HG02973 (cell line): ENCODE results near the gene LCTL.
"Not testable (repeated sequence)": the region's sequence is repeated elsewhere in the genome, so short reads cannot be mapped to it uniquely, and the experiment has no call there.

ENCODE experiments used
- ATAC-seq: cut with Tn5 transposase; IDR thresholded peaks from one replicate; pipeline ENCODE4 v1.9.1; 2021; ENCODE audit warnings: moderate library complexity; ENCODE audit not compliant: unreplicated experiment

Gene LCTL

GRCh38 chr15:66591322-66591862 lies 25.6 kb upstream of the LCTL start:
- no peak for ATAC-seq

- ATAC-seq = no peak
Measured at GRCh38 chr15:66590435-66590834, 24.6 kb upstream of the LCTL start.

DNA sequence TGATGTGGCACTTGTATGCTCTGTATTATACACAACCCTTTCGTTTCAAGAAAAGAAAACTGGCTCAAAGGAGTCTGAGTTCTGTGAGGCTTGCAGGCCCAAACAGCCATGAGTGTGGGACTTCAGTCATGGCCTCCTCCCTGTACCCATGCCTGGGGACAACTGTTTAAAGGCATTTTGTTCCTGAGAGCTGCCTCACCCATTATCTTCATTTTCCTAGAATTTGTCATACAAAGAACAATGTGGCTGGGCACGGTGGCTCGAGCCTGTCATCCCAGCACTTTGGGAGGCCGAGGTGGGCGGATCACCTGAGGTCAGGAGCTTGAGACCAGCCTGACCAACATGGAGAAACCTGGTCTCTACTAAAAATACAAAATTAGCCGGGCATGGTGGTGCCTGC lies 23.6 kb upstream of the LCTL start:
- ATAC-seq = not testable (repeated sequence)

GRCh38 chr15:66588971-66589370 lies 23.2 kb upstream of the LCTL start:
- no peak for ATAC-seq

DNA sequence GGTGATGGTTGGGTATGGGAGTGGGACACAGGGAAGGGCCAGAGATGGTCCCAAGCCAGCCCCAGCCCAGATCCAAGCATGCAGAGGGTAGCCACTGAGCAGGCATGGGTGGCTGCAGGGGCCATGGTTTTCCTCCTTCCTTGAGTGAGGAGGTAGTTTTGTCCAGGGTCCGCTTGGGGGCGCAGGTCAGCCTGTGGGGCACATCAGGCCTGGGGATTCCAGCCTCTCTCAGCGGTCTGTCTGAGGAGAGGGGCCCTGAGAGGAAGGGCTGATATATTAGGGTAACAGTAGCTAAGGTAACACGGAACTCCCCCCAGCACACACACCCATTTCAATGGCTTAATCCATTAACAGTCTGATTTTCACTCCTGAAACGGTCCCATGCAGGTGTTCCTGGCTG lies 22.7 kb upstream of the LCTL start:
- ATAC-seq = no peak

- no peak for ATAC-seq
Measured at GRCh38 chr15:66587749-66588148, 22.0 kb upstream of the LCTL start.

GRCh38 chr15:66587020-66587419 lies 21.2 kb upstream of the LCTL start:
- ATAC-seq = no peak

GRCh38 chr15:66586155-66586976 lies 20.6 kb upstream of the LCTL start:
- no peak for ATAC-seq

DNA sequence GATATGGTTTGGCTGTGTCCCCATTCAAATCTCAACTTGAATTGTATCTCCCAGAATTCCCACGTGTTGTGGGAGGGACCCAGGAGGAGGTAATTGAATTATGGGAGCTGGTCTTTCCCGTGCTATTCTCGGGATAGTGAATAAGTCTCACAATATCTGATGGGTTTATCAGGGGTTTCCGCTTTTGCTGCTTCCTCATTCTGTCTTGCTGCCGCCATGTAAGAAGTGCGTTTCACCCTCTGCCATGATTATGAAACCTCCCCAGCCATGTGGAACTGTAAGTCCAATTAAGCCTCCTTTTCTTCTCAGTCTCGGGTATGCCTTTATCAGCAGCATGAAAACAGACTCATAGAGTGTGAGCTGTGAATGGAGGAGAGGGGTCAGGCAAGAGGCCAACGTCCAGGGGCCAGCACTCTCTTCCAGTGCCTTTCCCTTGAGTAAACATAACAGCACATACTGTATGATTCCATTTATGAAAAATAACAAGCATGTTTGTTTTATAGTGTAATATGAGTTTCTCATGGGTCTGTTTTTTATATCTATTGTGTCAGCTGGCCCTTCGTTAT lies 16.3 kb upstream of the LCTL start:
- ATAC-seq = no peak

GRCh38 chr15:66580643-66581042 lies 14.8 kb upstream of the LCTL start:
- ATAC-seq = no peak

DNA sequence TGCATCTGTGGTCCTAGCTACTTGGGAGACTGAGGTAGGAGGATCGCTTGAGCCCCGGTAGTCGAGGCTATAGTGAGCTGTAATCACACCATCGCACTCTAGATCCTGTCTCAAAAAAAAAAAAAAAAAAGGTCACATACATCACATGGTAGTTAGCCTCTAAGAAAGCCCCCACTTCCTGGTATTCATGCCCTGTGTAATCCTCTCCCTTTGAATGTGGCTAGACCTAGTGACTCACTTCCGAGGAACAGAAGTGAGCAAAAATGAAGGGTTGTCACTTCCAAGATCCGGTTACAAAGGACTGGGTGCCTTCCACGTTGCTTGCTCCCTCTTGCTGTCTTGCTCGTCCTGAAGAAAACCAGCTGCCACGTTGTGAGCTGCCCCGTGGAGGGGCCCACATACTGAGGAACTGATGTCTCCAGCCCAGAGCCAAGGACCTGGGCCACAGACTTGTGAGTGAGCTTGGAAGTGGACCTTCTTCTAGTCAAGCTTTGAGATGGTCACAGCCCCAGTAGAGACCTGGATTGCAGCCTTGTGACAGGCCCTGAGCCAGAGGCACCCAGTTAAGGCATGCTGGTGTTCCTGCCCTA lies 12.6 kb upstream of the LCTL start:
- no peak for ATAC-seq

DNA sequence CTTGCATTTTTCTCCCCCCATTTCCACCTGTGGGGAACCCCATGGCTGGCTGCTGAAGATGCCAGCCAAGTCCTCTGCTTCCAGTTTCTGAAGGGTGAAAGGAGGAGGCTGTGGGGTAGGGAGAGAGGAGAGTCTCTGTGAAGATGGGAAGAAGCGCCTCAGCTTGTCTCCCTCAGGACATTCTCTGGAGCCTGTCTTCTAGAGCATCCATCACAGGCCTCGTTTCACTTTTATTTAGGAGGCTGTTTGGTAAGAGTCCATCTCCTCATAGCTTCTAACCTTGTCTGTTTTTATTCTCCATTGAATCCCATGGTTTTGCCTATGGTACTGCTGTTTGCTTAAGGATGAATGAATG lies 8.8 kb upstream of the LCTL start:
- ATAC-seq = no peak

DNA sequence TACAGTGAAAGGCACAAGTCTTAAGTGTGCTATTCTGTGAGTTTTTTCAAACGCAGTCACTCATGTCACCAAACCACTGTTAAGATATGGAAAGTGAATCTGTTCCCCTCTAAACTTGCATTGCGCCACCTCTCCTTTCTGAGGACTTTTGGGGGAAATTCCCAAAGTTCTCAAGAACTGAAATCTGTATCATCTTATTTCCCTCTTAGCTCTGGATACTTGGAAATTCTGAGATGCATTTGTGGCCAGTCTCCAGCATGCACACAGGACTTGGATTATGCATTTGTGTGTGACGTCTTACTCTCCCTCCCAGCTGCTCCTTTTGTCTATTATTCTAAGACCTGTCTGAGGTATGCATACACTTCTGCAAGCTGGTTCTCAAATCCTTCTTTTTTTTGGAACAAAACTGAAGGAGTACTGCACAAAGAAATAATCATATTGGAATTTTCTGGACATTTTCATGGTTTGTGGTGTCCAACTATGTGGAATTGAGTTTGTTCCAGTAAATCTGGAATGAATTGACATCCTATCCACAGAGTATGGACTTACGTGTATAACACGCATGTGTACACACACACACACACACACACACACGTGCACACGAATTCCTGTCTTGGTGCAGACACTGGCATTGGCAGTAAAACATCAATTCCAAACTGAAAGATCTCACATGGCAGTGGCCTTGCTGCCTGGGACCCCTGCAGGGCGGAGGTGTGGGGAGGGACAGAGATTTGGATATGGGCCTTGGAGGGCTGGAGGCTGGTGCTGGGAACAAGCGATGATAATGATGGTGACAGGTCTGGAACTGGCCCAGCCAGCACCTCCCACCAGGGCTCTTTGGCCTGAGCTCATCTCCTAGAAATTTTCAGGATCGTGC lies 8.2 kb upstream of the LCTL start:
- ATAC-seq = no peak

GRCh38 chr15:66573348-66573718 lies 7.5 kb upstream of the LCTL start:
- no peak for ATAC-seq

DNA sequence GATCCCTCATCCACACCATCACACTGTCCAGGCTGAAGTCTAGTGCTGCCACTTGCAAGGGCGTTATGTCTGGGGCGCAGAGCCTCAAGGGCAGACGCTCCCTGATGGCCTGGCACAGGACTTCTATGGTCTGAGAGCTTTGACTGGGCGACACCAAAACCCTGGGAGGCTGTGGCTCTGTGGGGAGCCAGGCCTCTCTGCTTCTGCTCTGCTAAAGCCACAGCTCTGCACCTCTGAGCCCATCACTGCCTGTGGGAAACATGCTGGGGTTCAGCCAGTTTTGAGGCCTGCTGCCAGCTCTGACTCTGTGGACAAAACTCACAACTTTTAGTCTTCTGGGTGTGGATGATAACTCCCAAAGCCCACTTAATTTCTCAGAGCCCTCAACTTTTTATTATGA lies 6.3 kb upstream of the LCTL start:
- no peak for ATAC-seq

DNA sequence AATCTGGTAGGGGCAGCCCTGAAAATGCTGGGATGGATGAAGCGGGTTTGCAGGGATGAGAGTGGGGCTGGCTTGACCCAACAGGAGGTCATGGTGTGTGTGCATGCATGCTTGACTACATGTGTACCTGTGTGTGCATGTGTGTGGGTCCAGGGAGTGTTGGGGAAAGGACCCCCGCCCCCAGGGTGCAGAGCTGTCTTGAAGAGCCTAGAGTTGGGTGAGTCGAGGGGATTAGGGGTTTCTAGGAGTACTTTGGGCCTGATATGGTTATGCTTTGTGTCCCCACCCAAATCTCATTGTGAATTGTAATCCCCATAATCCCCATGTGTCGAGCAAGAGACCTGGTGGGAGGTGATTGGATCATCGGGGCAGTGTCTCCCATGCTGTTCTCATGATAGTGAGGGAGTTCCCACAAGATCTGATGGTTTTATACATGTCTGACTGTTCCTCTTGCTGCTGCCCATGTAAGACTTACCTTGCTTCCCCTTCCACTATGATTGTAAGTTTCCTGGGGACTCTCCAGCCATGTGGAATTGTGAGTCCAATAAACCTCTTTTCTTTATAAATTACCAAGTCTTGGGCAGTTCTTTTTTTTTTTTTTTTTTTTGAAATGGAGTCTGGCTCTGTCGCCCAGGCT lies 5.2 kb upstream of the LCTL start:
- ATAC-seq = no peak

DNA sequence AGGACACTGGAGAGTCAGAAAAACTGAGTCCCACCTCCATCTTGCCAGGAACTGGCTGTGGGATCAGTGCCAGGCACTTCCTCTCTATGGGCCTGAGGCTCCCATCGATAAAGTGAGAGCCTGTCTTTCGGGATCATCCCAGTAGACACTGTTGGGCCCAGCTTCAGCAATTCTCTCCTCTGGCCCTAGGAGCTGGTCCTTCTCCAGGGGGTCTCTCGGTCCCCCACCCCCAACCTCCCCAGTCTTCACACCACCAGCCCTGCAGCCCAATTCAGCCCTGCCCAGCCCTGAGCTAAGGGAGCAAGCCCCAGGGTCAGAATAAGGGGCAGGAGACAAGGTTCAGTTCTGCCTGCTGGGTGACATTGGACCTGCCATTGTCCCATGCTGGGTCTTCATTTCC lies 4.5 kb upstream of the LCTL start:
- no peak for ATAC-seq

DNA sequence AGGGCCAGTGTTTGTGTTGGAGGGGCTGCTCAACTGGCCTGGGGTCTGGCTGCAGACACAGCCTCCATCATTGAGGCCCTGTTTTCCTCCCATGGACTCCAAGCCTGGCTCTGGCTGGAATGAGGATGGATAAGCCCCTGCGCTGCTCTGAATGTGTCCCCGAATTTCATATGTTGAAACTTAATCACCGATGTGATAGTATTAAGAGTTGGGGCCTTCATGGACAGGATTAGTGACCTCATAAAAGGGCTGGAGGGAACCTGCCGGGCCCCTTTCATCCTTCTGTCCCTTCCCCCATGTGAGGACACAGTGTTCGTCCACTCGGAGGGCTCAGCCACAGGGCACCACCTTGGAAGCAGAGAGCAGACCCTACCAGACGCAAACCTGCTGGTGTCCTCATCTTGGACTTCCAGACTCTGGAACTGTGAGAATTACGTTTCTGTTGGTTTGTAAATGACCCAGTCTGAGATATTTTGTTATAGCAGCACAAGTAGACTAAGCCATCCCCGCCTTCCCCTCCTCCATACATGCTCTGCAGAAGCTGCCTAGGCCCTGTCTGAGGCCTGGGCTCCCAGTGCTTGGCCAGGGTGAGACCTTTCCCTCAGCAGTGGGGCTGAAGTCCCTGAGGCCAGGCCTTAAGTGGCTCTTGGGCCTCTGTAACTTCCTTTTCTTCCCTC lies 3.8 kb upstream of the LCTL start:
- ATAC-seq = no peak

- ATAC-seq = no peak
Measured at GRCh38 chr15:66567897-66568296, 2.1 kb upstream of the LCTL start.

- ATAC-seq = no peak
Measured at GRCh38 chr15:66566963-66567531, 1.2 kb upstream of the LCTL start.
